Activated T-cell treated with anti-CD3 and anti-CD28 coated beads, Interleukin-2, amount 50 U/mL, for 48 hours (primary cell): ENCODE data around the gene LPAR2.
"Not testable (repeated sequence)": the region's sequence is repeated elsewhere in the genome, so short reads cannot be mapped to it uniquely, and the experiment has no call there.

Experiments
- DNase-seq, 2 experiments: peaks; one replicate each; pipeline ENCODE4 v3.0.0-alpha.2; 2020

LPAR2 gene

GRCh38 chr19:19627621-19628500, at the start of gene LPAR2:
Gene LPAR2, minus strand, starts transcription at chr19:19628220. Its CDS starts 945 bp downstream, at chr19:19627275.
- DNase-seq: peak; percentile 71 to 78

DNA sequence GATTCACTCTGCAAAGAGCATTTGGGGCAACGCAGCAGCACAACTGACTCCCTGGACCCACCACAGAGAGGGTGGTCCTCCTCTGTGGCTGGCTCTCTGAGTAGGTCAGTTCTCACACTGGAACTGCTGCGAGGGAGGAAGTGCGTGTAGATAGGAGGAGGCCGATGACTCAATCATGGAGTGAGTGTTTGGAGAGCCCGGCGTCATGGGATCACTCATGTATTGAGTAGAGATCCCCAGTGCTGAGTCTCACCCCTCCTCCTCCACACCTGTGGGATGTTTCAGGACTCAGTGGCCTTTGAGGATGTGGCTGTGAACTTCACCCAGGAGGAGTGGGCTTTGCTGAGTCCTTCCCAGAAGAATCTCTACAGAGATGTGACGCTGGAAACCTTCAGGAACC, 49.6 kb upstream of the LPAR2 start:
- no peak for DNase-seq

- no peak for DNase-seq
These were observed 46.3 kb upstream of the LPAR2 start for GRCh38 chr19:19674315-19674714.

DNA sequence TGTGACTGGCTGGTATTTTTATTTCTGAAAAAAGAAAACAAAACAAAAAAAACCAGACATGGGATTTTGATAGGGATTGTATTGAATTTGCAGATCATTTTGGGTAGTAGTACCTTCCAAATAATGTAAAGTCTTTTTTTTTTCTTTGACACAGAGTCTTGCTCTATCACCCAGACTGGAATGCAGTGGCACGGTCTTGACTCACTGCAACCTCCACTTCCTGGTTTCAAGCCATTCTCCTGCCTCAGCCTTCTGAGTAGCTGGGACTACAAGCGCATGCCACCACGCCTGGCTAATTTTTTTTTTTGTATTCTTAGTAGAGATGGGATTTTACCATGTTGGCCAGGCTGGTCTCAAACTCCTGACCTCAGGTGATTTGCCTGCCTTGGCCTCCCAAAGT, 44.8 kb upstream of the LPAR2 start:
- no peak for DNase-seq

- DNase-seq: no peak
These were observed 42.1 kb upstream of the LPAR2 start for GRCh38 chr19:19670070-19670551.

DNA sequence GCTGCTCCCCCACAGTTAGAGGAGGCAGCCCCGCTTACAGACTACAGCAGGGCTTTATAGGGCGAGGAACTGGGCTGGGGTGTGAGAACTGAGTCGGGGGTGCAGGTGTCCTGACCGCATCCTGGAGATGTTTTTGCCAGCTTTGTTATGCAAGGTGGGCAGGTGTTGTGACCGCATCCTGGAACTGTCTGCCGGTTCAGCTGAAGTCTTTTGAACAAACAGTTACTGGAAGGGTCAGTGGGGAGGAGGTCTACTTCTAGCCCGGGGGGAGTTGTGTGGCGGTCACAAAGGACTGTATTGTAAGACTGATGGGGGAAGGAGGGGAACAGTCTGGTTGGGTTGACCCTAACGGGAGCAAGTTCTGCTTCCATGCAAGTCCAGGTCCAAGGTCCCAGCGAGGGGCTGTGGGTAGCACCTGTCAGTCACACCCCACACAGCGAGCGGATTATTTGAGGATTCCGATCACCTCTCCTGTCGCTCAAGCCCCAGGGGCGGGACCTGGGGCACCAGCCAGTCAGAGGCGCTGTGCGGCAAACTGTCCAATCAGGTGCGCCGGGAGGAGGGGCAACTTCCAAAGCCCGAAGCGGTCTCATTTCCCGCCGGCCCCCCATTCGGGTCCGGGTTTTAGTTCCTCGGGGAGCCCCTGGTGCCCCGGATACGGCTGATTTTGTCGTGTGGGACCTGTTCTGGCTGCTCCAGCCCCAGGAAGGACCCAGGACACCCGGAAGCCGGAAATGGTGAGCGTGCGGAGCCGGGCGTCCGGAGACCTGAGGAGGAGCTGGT, 40.4 kb upstream of the LPAR2 start, which contains the start of gene ZNF101:
Gene ZNF101, plus strand, starts transcription at position 610 of the 783 bp plus-strand sequence. Its CDS starts 125 bp downstream, at position 735.
- DNase-seq: peak; percentile 97 to 98

GRCh38 chr19:19665420-19665948, 37.5 kb upstream of the LPAR2 start:
- DNase-seq: not testable (repeated sequence)

DNA sequence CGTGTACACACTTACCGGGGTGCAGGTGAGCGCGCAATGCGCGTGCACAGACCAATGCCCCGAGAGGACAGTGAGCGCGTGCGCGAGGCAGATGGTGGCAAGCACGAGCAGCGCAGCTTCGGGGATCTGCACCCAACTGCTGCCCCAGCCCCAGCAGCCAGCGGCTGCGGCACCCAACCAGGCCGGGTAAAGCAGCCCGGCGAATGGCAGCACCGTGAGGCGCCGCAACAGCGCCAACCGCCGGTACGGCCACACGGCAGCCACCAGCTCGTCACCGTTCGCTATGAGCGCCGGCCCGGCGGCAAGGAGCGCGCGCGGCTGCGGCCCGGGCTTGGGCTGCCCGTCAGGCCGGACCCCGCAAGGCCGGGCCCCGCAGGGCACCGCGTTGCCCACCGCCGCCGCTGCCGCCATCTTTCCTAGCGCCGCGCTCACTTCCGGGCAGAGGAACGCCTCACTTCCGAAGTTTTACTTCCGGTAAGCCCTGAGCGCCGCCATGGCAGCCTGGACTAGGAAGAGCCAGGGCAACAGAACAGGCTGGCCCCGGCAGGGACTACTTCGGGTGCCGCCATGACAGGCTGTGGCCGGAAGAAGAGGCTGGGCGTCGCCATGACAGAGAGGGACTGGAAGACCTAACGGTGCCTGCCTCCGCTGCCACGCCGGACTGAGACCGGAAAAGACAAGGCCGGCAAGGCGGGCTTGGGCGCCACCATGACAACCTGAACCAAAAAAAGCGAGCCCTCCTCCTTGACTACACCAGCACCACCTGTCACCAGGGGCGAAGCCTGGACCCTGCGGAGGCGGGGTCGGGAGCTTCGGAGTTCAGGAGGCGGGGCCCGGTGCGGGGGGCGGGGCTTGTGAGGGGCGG, 35.5 kb upstream of the LPAR2 start, which contains the start of gene ATP13A1:
Gene ATP13A1, minus strand, starts transcription at position 421 of the 865 bp plus-strand sequence. Its CDS starts 10 bp downstream, at position 411.
- peak; percentile 93 for DNase-seq

DNA sequence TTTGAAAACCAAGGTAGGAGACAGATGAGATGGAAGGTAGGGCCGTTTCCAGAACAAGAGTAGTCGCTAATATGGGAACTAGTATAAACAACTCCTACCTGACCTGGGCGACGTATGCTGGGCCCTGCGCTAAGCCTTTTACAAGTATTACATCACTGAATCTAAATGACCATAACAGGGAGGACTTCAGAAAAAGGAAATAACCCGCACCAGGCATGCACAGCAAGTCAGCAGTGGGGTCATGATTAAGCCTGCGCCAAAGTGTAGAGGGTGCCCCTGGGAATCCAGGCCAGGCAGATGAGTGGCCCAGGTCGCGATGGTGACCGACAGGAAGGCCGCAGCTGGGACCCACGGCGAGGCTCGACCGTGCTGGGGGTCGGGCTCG, 34.8 kb upstream of the LPAR2 start:
- no peak for DNase-seq

DNA sequence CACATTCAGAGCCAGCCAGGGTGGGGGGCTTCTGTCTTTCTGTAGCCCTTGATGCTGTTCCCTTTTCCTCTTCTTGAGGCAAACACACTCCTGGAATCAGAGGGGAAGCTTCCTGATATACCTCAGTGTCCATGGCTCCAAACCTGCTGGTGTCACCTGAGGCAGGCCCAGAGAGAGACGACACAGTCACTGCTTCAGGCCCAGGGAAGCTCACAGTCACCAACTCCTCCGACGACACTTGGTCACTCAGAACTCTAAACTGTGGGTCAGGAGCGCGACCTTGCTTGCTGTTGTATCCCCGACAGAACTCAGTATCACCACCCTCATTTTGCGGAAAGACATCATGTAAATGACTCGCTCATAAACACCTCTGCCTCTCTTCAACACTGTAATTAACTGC, 34.3 kb upstream of the LPAR2 start:
- DNase-seq: no peak

DNA sequence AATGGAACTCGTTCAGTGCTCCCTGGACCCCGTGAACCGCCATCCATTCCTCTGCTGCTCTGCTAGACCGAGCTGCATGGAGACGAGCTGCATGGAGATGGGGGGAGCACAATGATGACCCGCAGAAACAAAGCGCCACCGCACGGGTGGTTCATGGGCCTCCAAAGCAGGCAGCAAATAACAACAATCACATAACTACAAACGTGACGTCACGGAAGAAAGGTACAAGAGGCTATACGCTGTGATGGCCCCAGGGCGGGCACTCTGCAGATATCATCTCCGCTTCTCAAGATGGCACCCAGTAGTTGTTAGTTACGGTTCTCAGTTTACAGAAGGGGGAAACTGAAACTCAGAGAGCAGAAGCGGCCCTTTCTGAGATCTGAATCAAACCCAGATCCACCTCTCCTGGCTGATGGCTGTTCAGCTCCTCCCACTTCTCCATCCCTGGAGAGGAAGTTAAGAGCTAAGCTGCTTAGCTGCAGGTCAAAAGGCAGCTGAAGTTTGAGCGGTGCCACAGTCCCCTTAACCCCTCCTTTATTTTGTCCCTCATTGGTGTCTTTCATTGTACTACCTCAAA, 33.7 kb upstream of the LPAR2 start:
- peak; percentile 52 to 61 for DNase-seq

DNA sequence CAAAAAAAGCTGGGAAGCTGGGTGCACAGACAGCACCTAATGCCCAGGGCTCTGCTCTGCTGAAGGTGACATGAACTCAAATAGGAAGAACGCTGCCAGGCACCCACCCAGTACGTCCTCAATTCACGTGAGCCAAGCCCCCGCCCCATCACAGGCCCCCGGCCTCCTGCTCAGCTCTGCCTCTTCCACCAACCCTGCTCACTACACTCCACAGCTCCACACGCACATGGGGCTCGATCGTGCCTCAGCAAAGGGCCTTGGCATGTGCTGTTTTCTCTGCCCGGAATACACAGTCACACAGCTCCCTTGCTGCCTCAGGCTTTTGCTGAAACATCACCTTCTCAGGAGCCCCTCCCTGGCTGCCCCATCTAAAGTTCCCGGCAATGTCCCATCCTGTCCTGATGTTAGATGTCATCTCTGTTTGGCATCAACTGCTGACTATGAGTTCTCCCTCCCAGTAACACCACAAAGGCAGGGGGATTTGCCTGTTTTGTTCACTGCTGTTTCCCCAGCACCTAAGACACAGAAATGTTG, 33.2 kb upstream of the LPAR2 start:
- DNase-seq: no peak

DNA sequence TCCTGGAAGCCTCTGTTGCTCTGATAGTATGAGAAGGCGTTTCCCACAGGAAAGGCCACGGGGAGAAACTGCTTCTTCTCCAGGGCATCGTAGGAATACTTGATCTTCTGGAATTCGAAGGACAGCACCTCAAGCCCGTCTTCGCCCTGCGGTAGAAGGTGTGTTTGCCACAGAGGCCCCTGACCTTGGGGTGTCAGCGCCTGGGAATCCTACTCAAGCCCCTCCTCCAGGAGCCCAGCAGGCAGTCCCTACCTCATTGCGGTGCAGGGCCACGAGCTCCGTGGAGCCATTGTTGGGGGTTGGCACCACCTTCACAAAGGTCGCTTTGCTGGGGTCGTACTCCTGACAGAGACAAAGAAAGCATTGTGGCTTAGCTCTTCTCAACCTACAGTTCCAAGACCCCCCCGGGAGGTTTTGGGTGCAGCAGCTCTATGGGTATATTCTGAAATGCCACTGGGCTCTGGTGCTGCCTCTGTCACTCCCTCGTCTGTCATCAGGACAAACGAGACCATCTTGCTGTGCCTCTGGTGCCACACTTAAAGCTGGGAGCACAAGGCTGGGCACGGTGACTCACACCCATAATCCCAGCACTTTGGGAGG, 31.7 kb upstream of the LPAR2 start:
- DNase-seq: no peak

GRCh38 chr19:19657397-19657783, 29.4 kb upstream of the LPAR2 start:
- DNase-seq: no peak

- no peak for DNase-seq
These were observed 28.7 kb upstream of the LPAR2 start for GRCh38 chr19:19656451-19657396.

GRCh38 chr19:19655641-19656343, 27.8 kb upstream of the LPAR2 start:
- no peak for DNase-seq

DNA sequence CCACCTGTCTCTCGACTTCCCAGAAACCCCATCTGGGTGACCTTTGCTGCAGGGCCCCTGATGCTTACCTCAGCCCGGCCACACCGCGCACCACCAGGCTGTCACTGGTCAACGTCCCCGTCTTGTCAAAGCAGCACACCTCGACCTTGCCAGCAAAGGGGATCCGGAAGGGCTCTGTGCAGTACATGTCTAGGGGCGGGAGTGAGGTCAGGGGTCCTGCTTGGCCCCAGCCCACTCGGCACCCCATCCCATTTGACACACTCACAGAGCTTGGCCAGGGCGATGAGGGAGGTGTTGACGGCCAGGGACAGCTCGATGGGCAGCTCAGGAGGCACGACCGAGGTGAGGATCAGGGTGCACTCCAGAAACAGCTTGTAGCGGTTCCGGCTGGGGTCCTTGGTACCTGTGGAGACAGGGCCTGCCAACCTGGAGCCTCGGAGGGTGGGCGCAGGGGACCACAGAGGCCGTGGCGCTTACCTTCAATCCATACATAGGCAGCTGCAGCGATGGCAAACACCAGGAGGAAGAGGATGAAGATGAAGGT, 27.1 kb upstream of the LPAR2 start:
- DNase-seq: no peak

DNA sequence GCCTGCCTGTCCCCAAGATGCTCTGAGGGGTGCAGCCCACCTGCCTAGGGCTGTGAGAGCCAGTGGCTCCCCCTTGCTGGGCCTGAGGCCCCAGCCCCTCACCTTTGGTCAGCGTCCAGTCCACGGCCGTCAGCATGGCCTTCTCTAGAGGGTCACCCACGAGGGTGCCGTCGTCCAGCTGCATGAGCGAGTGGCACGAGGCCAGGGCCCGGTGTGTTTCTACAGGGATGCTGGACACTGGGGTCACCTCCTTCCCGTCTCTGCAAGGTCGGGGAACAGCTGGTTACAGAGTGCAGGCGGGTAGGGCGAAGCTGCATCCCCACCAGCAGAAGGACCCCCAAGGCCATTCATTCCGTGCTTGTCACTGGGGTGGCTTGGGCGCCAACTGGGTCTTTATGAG, 26.4 kb upstream of the LPAR2 start:
- DNase-seq: no peak

GRCh38 chr19:19653597-19654147, 25.7 kb upstream of the LPAR2 start:
- no peak for DNase-seq
